HG02938 (cell line): ENCODE results near the gene MCCD1.

Experiments used
- ATAC-seq: cut with Tn5 transposase; IDR thresholded peaks from one replicate; pipeline ENCODE4 v1.9.1; 2021; ENCODE audit warnings: mild to moderate bottlenecking, moderate library complexity; ENCODE audit not compliant: unreplicated experiment

Gene MCCD1

DNA sequence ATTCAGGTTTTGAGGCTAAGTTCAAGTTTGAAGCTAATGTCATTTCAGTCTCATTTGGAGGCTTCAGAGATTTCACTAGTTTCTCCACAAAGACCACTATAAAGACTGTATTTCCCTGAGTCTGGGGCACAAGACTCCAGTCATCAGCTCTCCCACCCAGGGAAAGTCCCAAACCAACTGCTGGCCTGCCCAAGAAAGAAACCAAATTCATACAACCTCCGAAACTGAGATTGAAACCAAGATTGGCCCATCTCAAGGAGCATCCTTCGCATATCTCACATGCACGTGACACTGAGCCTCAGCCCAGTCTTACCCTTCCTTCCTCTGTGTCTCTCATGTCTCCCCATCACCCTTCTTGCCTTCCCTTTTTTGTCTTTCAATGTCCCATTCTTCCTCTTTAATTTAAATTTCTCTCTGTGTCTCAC is 39.8 kb downstream of the MCCD1 start:
- peak; percentile 60 for ATAC-seq

- no peak for ATAC-seq
Observed at GRCh38 chr6:31569861-31570536, 41.2 kb downstream of the MCCD1 start.

DNA sequence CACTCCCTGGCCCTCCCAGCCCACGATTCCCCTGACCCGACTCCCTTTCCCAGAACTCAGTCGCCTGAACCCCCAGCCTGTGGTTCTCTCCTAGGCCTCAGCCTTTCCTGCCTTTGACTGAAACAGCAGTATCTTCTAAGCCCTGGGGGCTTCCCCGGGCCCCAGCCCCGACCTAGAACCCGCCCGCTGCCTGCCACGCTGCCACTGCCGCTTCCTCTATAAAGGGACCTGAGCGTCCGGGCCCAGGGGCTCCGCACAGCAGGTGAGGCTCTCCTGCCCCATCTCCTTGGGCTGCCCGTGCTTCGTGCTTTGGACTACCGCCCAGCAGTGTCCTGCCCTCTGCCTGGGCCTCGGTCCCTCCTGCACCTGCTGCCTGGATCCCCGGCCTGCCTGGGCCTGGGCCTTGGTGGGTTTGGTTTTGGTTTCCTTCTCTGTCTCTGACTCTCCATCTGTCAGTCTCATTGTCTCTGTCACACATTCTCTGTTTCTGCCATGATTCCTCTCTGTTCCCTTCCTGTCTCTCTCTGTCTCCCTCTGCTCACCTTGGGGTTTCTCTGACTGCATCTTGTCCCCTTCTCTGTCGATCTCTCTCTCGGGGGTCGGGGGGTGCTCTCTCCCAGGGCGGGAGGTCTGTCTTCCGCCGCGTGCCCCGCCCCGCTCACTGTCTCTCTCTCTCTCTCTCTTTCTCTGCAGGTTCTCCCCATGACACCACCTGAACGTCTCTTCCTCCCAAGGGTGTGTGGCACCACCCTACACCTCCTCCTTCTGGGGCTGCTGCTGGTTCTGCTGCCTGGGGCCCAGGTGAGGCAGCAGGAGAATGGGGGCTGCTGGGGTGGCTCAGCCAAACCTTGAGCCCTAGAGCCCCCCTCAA is 43.5 kb downstream of the MCCD1 start, which contains the start of gene LTA:
TSS of gene LTA (plus strand) at position 249 of the 871 bp plus-strand sequence. CDS start at position 703, 454 bp downstream.
- ATAC-seq = no peak

DNA sequence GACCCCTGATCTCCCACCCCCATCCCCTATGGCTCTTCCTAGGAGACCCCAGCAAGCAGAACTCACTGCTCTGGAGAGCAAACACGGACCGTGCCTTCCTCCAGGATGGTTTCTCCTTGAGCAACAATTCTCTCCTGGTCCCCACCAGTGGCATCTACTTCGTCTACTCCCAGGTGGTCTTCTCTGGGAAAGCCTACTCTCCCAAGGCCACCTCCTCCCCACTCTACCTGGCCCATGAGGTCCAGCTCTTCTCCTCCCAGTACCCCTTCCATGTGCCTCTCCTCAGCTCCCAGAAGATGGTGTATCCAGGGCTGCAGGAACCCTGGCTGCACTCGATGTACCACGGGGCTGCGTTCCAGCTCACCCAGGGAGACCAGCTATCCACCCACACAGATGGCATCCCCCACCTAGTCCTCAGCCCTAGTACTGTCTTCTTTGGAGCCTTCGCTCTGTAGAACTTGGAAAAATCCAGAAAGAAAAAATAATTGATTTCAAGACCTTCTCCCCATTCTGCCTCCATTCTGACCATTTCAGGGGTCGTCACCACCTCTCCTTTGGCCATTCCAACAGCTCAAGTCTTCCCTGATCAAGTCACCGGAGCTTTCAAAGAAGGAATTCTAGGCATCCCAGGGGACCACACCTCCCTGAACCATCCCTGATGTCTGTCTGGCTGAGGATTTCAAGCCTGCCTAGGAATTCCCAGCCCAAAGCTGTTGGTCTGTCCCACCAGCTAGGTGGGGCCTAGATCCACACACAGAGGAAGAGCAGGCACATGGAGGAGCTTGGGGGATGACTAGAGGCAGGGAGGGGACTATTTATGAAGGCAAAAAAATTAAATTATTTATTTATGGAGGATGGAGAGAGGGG is 44.7 kb downstream of the MCCD1 start:
- no peak for ATAC-seq

DNA sequence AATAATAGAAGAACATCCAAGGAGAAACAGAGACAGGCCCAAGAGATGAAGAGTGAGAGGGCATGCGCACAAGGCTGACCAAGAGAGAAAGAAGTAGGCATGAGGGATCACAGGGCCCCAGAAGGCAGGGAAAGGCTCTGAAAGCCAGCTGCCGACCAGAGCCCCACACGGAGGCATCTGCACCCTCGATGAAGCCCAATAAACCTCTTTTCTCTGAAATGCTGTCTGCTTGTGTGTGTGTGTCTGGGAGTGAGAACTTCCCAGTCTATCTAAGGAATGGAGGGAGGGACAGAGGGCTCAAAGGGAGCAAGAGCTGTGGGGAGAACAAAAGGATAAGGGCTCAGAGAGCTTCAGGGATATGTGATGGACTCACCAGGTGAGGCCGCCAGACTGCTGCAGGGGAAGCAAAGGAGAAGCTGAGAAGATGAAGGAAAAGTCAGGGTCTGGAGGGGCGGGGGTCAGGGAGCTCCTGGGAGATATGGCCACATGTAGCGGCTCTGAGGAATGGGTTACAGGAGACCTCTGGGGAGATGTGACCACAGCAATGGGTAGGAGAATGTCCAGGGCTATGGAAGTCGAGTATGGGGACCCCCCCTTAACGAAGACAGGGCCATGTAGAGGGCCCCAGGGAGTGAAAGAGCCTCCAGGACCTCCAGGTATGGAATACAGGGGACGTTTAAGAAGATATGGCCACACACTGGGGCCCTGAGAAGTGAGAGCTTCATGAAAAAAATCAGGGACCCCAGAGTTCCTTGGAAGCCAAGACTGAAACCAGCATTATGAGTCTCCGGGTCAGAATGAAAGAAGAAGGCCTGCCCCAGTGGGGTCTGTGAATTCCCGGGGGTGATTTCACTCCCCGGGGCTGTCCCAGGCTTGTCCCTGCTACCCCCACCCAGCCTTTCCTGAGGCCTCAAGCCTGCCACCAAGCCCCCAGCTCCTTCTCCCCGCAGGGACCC is 45.6 kb downstream of the MCCD1 start:
- no peak for ATAC-seq

- no peak for ATAC-seq
Observed at GRCh38 chr6:31575335-31575901, 46.7 kb downstream of the MCCD1 start, which contains the start of gene TNF. Gene TNF (plus strand): TSS chr6:31575565. CDS start chr6:31575742, 177 bp downstream.

- no peak for ATAC-seq
Observed at GRCh38 chr6:31575952-31576685, 47.4 kb downstream of the MCCD1 start.

GRCh38 chr6:31576897-31577578 is 48.3 kb downstream of the MCCD1 start:
- no peak for ATAC-seq

DNA sequence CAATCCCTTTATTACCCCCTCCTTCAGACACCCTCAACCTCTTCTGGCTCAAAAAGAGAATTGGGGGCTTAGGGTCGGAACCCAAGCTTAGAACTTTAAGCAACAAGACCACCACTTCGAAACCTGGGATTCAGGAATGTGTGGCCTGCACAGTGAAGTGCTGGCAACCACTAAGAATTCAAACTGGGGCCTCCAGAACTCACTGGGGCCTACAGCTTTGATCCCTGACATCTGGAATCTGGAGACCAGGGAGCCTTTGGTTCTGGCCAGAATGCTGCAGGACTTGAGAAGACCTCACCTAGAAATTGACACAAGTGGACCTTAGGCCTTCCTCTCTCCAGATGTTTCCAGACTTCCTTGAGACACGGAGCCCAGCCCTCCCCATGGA is 48.8 kb downstream of the MCCD1 start:
- ATAC-seq = no peak

GRCh38 chr6:31578184-31579118 is 49.7 kb downstream of the MCCD1 start:
- no peak for ATAC-seq

GRCh38 chr6:31579119-31579505 is 50.4 kb downstream of the MCCD1 start:
- no peak for ATAC-seq
